ENCODE results near the gene NFATC2IP.

GRCh38 chr16:28936784-28937155 lies 14.0 kb upstream of the NFATC2IP start:
- TF ChIP-seq POLR2A (conservative IDR thresholded peaks at IDR 0.05): no peak
- no peak for TF ChIP-seq AFF4 (CRISPR knock-in tag; IDR thresholded peaks at IDR 0.05)
- TF ChIP-seq ZNF253 (CRISPR knock-in tag; conservative IDR thresholded peaks at IDR 0.05): no peak
- no peak for TF ChIP-seq RREB1 (CRISPR knock-in tag; IDR thresholded peaks at IDR 0.05)
- TF ChIP-seq STAT6 (CRISPR knock-in tag; IDR thresholded peaks at IDR 0.05): no peak; the same call in 1 of the 2 replicates

Data from K562 (cell line).